ENCODE results near the gene C9orf43.

DNA sequence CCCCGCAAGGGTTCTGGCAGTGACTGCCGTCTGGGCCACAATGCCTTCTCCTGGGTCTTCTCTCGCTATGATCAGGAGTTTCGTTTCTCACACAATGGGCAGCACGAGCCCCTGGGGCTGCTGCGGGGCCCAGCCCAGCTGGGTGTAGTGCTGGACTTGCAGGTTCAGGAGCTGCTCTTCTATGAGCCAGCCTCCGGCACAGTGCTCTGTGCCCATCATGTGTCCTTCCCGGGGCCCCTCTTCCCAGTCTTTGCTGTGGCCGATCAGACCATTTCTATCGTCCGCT lies 40.7 kb upstream of the C9orf43 start:
- TF ChIP-seq CTCF (IDR thresholded peaks at IDR 0.05) (no peak), POLR2A (IDR thresholded peaks at IDR 0.05) (no peak)

Data from sigmoid colon (tissue), 3 donors.